GM13976 (cell line): Measurements from ENCODE around the gene KANSL1.
A peak's percentile ranks its signal among the peaks of the same experiment; 100 is the strongest.

Experiments used
- DNase-seq: peaks from one replicate; pipeline ENCODE4 v3.0.0; 2012; ENCODE audit warnings: low spot score
- in situ Hi-C: fragments of 300-500 bp; cut with MboI; formaldehyde crosslinking; loops from one replicate; pipeline ENCODE4 v1.12.0; 2022; ENCODE audit warnings: low sequenced_read_pairs, mixed read lengths, inconsistent platforms; ENCODE audit not compliant: unreplicated experiment
- TF ChIP-seq, protein P1 (sequence below): IDR thresholded peaks from 2 replicates; pipeline ENCODE4 v1.5.1; 2012; ENCODE audit warnings: borderline replicate concordance, mild to moderate bottlenecking; ENCODE audit not compliant: insufficient read depth; ENCODE audit errors: extremely low read depth, missing control alignments, control extremely low read depth

The KANSL1 gene

DNA sequence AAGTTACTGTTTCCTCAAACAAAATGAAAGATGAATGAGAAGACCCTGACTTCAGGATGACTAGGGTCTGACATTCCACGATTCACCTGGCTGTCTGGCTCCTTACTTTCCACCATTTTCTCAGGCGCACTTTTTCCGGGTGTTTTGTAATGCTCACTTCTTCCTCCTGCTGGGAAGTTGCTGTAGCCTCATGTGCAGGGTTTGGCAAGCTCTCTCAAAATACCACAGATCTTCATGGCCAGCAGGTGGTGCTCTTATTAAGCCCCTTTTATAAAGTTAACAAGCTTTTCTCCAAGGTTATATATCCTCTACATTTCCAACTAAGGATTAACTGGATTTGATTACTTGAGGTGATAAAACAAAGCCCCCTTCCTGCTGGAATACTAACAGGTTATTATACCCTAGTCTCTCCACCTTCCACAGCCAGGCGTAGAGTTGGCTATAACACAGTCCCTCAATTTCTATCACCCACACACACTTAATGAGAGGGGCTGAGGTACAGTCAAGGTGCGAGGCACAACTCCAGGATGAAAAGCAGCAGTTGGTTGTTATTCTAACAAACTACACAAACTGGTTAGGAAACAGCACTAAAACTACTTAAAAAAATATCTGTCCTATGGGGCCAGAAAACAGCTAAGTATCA, 148.8 kb downstream of the KANSL1 start:
- DNase-seq = no peak
- in situ Hi-C loops = no loop called here
- TF ChIP-seq, protein P1, sequence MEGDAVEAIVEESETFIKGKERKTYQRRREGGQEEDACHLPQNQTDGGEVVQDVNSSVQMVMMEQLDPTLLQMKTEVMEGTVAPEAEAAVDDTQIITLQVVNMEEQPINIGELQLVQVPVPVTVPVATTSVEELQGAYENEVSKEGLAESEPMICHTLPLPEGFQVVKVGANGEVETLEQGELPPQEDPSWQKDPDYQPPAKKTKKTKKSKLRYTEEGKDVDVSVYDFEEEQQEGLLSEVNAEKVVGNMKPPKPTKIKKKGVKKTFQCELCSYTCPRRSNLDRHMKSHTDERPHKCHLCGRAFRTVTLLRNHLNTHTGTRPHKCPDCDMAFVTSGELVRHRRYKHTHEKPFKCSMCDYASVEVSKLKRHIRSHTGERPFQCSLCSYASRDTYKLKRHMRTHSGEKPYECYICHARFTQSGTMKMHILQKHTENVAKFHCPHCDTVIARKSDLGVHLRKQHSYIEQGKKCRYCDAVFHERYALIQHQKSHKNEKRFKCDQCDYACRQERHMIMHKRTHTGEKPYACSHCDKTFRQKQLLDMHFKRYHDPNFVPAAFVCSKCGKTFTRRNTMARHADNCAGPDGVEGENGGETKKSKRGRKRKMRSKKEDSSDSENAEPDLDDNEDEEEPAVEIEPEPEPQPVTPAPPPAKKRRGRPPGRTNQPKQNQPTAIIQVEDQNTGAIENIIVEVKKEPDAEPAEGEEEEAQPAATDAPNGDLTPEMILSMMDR = peak; percentile 65

DNA sequence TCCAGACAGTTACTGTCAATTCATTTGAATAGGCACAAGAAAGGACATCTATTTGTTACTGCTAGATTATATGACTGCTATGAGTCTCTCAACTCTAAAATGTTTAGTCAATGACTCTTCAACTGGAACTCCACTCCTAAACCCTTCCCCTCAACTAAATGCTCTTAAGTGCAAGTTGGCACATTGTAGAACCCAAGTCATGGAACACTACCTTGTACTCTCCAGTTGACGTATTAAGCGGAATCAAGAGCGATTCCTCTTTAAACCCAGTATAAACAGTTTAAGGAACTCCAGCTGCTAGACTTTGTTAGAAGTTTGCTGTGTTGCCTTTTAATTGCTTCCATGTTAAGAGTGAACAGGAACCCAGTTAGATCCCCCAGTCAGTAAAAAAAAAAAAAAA, 149.6 kb downstream of the KANSL1 start:
- TF ChIP-seq, protein P1 = no peak
- no peak for DNase-seq
- in situ Hi-C loops = no loop called here

DNA sequence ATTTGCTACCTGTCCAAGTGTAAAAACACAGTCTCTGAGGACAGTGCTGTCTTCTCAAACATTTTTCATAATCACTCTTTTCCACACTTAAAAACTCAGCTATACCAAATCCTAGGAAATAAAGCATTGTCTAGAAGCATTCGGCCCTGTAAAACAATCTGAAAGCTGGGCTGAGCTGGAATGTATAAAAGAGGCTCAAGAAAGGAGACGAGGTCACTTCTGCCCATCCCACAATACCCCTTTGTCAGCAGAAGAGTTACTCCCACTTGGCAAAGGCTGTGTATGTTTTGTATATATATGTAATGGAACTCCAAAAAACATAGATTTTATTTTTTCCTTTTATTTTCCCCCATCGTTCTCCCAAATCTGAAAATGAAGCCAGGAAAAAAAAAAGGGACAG, 150.3 kb downstream of the KANSL1 start:
- in situ Hi-C loops = no loop called here
- DNase-seq = no peak
- TF ChIP-seq, protein P1 = no peak

DNA sequence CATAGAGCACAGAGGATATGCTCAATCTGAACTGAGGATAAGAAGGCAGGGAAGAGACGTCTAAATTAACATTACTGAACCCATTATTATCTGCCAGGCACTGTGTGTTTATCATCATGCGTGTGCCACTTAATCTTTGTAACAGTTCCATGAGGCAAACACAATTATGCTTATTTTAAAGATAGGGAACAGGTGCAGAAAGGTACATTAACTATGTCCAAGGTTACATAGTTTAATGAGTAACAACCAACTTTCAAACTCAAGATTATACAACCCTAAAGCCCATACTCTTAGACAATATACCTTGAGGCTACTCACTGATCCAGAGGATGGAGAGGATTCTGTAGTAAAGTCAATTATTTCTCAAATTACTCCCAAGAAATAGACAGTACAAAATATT, 151.0 kb downstream of the KANSL1 start:
- TF ChIP-seq, protein P1 = no peak
- no peak for DNase-seq
- in situ Hi-C loops = no loop called here

DNA sequence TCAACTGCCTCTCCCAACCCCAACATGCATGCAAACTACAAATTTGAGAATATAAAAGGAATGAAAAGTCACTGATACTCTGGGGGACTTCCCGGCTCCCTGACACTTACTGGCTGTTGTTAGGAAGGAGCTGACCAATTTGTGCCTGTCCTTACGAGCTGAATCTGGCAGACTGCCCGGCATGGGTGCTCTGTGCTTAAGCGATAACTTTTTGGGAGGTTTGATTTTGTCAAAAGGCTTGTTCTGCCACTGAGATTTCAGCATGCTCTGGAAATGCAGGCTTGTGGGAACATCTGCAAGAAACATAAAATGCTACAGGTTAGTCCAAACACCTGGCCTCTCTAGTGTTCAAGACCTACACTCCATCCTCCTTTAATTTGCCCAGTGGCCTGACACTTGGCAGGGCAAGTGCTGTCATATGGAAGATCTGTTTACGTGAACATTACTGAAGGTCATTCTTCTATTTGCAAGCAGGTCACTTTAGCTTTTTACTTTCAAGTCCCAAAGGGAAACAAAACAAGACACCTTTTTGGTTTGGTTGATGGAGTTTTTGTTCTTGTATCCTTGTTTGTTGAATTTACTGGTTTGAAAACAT, 153.5 kb downstream of the KANSL1 start:
- no peak for DNase-seq
- in situ Hi-C loops = no loop called here
- TF ChIP-seq, protein P1 = no peak

DNA sequence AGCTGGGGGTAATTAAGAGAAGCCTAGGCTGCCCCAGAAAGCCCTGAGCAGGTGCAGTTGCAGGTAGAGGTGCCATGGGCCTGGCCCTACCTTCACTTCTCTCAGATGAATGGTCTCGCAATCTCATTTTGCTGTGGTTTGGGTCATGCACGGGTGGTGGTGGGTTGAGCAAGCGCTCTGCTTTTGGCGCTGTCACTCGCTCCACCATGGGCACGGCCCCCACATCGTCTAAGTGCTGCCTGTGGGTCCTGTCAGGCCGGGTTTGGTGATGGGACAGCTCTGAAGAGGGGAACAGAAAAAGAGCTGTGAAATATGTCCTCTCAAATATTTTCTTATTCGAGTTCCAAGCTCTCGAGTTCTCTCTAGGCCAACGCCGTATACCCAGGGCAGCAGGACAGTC, 154.3 kb downstream of the KANSL1 start:
- in situ Hi-C loops = no loop called here
- TF ChIP-seq, protein P1 = no peak
- DNase-seq = no peak

DNA sequence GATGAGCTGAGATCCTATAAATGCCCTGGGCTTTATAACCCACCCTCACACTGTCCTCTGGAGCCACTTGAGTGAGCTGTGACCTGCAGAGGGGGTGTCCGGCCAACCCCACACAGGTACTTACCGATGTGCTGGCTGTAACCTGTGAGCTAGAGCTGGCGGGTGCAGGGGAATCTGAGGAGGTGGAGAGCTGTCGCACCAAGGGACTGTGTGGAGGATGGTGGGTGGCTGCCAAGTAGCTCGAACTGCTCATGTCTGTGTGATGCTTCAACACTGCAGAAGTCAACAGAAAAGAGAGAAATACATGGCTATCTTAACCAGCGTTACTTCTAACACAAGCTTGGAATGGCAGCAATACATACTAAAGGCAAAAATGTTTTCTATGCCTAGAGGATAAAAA, 154.8 kb downstream of the KANSL1 start:
- TF ChIP-seq, protein P1 = no peak
- no peak for DNase-seq
- in situ Hi-C loops = no loop called here
